ENCODE measurements around the gene LTBP4. TPM values are rescaled to one million over a fixed set of nuclear protein-coding genes. Genes with fewer than 3 reads are reported as not detected.
"Not testable (repeated sequence)": the region's sequence is repeated elsewhere in the genome, so short reads cannot be mapped to it uniquely, and the experiment has no call there.

The LTBP4 gene
- total RNA-seq, 2 experiments from 2014 or later: 178 to 182 TPM

DNA sequence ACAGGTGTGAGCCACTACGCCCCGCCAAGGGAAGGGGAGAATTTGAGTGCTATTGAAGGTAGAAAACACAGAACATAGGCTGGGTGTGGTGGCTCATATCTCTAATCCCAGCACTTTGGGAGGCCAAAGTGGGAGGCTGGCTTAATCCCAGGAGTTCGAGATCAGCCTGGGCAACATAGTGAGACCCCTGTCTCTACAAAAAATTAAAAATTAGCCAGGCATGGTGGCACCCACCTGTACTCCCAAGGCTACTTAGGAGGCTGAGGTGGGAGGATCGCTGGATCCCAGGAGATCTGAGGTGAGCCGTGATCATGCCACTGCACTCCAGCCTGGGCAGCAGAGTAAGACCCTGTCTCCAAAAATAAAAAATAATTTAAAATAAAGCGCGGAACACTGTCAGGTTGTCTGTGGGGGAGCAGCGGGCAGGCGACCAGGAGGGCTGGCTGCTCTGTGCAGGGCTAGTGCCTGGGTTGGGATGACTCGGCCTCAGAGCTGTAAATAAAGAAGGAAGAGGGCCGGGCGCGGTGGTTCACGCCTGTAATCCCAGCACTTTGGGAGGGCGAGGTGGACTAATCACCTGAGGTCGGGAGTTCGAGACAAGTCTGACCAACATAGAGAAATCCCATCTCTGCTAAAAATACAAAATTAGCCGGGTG is 41.0 kb downstream of the LTBP4 start:
- Mint-ChIP-seq H3K27ac (no peak overlapping the region), H3K27me3 (peaks cover 8% of the 10 kb centered on the region), H3K4me3 (no peak overlapping the region), H3K36me3 (no peaks in the 10 kb centered on the region), H3K9me3 (no peaks in the 10 kb centered on the region), H3K4me1 (ENCODE audit: low read depth) (no peaks in the 10 kb centered on the region)
- ChIA-PET POLR2A (no interaction called here), CTCF (interaction anchor here (0.9 kb wide), 1 partner anchor 7 kb away, joined by 4 read pairs; no protein-coding TSS in a partner anchor)
- intact Hi-C loops (cut with micrococcal nuclease): no loop called here
- no peak for DNase-seq

DNA sequence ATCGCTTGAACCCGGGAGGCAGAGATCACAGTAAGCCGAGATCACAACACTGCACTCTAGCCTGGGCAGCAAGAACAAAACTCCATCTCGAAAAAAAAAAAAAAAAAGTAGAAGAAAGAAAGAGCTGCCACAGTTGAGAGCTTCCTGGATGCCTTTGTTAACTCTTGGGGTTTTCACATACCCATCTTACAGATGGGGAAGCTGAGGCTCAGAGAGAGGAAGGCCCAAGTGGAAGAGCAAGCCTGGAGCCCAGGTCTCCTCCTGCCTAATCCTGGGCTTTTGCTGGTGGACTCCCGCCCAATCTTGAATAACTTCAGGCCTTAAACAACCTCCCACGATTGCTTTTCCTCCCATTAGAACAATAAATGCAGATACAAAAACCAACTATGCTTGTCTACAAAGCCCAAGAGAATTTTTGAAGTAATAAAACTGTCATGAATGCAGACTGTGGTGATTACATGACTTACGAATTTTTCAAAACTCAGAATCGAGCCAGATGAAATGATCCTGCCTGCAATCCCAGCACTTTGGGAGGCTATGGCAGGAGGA is 41.7 kb downstream of the LTBP4 start:
- Mint-ChIP-seq H3K27ac (no peak overlapping the region), H3K4me1 (ENCODE audit: low read depth) (no peaks in the 10 kb centered on the region), H3K9me3 (no peaks in the 10 kb centered on the region), H3K4me3 (no peak overlapping the region), H3K36me3 (no peaks in the 10 kb centered on the region), H3K27me3 (peaks cover 8% of the 10 kb centered on the region)
- intact Hi-C loops (cut with micrococcal nuclease): no loop called here
- ChIA-PET POLR2A (no interaction called here), CTCF (interaction anchor here (0.9 kb wide), 1 partner anchor 8 kb away, joined by 4 read pairs; no protein-coding TSS in a partner anchor)
- no peak for DNase-seq

DNA sequence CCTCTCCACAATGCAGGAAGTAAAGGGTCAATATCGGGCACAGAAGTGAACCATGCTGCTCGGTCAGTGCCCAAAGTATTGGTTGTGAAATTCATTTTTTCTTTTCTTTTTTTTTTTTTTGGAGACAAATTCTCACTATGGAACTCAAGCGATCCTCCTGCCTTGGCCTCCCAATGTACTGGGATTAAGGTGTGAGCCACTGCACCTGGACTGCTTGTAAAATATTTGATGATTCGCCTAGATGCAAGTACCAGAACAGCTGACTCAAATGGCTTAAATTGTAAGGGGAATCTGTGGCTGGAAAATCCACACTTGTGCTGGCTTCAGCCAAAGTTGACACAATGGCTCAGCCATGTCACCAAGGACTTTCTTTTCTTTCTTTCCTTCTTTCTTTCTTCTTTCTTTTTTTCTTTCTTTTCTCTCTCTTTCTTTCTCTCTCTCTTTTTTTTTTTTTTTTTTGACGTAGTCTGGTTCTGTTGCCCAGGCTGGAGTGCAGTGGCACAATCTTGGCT is 45.6 kb downstream of the LTBP4 start:
- POLR2A ChIA-PET: no interaction called here
- CTCF ChIA-PET: interaction anchor here (1.1 to 3.7 kb wide), 2 partner anchors 12 to 44 kb away, joined by 3 to 28 read pairs; no protein-coding TSS in a partner anchor
- H3K27me3 Mint-ChIP-seq: peaks cover 10% of the 10 kb centered on the region
- no peak for DNase-seq
- H3K4me1 Mint-ChIP-seq (ENCODE audit: low read depth): no peaks in the 10 kb centered on the region
- intact Hi-C loops (cut with micrococcal nuclease): no loop called here
- H3K27ac Mint-ChIP-seq: no peak overlapping the region
- no peak overlapping the region for H3K4me3 Mint-ChIP-seq
- H3K36me3 Mint-ChIP-seq: no peaks in the 10 kb centered on the region
- H3K9me3 Mint-ChIP-seq: no peaks in the 10 kb centered on the region

DNA sequence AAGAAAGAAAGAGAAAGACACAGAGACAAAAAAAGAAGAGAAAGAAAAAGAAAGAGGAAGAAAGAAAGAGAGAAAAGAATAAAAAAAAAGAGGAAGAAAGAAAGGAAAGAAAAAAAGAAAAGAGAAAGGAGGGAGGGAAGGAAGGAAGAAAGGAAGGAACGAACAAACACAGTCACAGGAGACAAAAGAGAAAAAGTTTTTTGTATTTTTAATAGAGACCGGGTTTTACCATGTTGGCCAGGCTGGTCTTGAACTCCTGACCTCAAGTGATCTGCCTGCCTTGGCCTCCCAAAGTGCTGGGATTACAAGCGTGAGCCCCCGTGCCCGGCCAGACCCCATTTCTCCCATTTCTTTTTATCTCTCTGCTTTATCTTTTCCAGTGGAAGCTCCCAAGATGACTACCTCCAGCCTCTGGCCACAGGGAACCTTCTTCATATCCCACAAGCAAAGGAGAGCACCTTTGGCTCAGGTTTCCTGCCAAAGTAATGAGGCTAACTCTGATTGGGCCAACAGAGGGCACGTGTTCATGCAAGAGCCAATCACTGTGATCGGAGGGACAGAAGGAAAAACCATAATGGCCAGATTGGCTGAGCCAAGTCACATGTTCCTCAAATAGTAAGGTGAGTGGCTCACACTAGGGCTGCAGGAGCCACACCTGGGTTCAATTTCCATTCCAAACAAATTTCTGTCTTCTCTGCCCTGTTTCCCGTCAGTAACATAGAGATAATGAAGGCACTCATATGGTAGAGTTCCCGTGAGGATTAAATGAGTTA is 48.9 kb downstream of the LTBP4 start:
- DNase-seq; intact Hi-C loops (cut with micrococcal nuclease): not testable (repeated sequence)

DNA sequence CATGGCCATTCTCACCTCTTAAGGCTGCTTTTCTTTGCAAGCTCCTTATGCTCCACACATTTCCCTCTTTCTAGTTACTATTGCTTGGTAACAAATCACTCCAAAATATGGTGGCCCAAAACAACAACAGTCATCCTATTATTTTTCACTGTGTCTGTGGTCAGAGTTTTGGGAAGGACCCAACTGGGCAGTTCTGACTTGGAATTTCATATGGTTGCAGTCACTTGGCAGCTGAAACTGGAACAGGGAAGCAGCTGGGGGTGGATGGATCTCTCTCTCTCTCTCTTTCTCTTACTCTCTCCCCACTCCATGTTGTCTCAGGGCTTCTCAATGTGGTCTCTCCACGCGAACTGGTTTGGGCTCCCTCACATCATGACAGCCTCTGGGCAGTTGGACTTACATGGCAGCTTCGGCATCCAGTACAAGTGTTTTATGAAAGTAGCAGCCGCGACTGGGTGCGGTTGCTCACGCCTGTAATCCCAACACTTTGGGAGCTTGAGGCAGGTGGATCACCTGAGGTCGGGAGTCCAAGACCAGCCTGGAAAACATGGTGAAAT is 49.7 kb downstream of the LTBP4 start:
- no peak overlapping the region for H3K27ac Mint-ChIP-seq
- intact Hi-C loops (cut with micrococcal nuclease): no loop called here
- H3K36me3 Mint-ChIP-seq: no peaks in the 10 kb centered on the region
- no peak for DNase-seq
- no peaks in the 10 kb centered on the region for H3K9me3 Mint-ChIP-seq
- ChIA-PET CTCF (interaction anchor here (2.9 kb wide), 1 partner anchor 16 kb away, joined by 15 read pairs; no protein-coding TSS in a partner anchor), POLR2A (no interaction called here)
- no peaks in the 10 kb centered on the region for H3K4me1 Mint-ChIP-seq (ENCODE audit: low read depth)
- no peak overlapping the region for H3K4me3 Mint-ChIP-seq
- H3K27me3 Mint-ChIP-seq: peaks cover 8% of the 10 kb centered on the region

More for the DNA sequence above, 48.9 kb downstream of the LTBP4 start:
- H3K9me3 Mint-ChIP-seq; POLR2A ChIA-PET; H3K4me1 Mint-ChIP-seq (ENCODE audit: low read depth); H3K4me3 Mint-ChIP-seq; H3K36me3 Mint-ChIP-seq; H3K27ac Mint-ChIP-seq: not testable (repeated sequence)
- CTCF ChIA-PET: interaction anchor here (2.9 kb wide), 1 partner anchor 15 kb away, joined by 15 read pairs; no protein-coding TSS in a partner anchor
- peaks cover 10% of the 10 kb centered on the region for H3K27me3 Mint-ChIP-seq

DNA sequence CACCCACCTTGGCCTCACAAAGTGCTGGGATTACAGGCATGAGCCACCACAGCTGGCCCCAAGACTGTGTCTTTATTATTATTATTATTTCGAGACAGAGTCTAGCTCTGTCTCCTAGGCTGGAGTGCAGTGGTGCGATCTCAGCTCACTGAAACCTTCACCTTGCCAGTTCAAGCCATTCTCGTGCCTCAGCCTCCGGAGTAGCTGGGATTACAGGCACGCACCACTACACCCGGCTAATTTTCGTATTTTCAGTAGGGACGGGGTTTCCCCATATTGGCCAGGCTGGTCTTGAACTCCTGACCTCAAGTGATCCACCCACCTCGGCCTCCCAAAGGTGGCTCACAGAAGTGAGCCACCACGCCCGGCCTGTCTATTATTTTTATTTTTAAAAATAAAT is 51.1 kb downstream of the LTBP4 start:
- H3K36me3 Mint-ChIP-seq; H3K4me1 Mint-ChIP-seq (ENCODE audit: low read depth); POLR2A ChIA-PET; intact Hi-C loops (cut with micrococcal nuclease); H3K27me3 Mint-ChIP-seq; H3K4me3 Mint-ChIP-seq; H3K9me3 Mint-ChIP-seq; H3K27ac Mint-ChIP-seq; DNase-seq: not testable (repeated sequence)
- CTCF ChIA-PET: interaction anchor here (2.9 kb wide), 1 partner anchor 17 kb away, joined by 15 read pairs; no protein-coding TSS in a partner anchor

DNA sequence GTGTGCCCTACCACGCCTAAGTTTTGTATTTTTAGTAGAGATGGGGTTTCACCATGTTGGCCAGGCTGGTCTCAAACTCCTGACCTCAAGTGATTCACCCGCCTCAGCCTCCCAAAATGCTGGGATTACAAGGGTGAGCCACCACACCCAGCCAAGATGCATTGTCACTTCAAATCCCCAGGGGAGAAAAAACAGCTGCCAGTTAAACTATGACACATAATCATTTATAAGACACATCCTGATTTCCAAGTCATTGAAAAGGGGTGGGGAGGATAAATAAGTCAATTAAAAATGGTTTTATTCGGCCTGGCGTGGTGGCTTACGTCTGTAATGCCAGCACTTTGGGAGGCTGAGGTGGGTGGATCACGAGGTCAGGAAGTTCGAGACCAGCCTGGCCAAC is 54.5 kb downstream of the LTBP4 start:
- H3K36me3 Mint-ChIP-seq; H3K9me3 Mint-ChIP-seq; H3K27me3 Mint-ChIP-seq; H3K4me3 Mint-ChIP-seq; intact Hi-C loops (cut with micrococcal nuclease); CTCF ChIA-PET; DNase-seq; POLR2A ChIA-PET; H3K4me1 Mint-ChIP-seq (ENCODE audit: low read depth); H3K27ac Mint-ChIP-seq: not testable (repeated sequence)

DNA sequence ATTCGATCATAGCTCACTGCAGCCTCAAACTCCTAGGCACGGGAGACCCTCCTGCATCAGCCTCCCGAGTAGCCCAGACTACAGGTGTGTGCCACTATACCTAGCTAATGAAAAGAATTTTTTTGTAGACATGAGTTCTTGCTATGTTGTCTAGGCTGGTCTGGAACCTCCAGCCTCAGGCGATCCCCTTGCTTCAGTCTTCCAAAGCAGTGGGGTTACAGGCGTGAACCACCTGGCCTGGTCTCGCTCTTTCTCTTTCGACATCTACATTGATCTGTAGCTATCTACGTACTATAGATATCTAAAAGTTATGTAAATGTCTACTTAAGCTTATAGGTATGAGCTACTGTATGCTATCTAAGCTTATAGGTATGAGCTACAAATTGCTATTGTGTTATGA is 56.9 kb downstream of the LTBP4 start:
- ChIA-PET CTCF (interaction anchor here (1.0 to 1.8 kb wide), 2 partner anchors 23 to 149 kb away, joined by 3 to 10 read pairs; no protein-coding TSS in a partner anchor), POLR2A (no interaction called here)
- intact Hi-C loops (cut with micrococcal nuclease): no loop called here
- Mint-ChIP-seq H3K4me3 (no peak overlapping the region), H3K27me3 (no peaks in the 10 kb centered on the region), H3K4me1 (ENCODE audit: low read depth) (peaks cover 2% of the 10 kb centered on the region), H3K36me3 (no peaks in the 10 kb centered on the region), H3K9me3 (no peaks in the 10 kb centered on the region), H3K27ac (no peak overlapping the region)
- no peak for DNase-seq

DNA sequence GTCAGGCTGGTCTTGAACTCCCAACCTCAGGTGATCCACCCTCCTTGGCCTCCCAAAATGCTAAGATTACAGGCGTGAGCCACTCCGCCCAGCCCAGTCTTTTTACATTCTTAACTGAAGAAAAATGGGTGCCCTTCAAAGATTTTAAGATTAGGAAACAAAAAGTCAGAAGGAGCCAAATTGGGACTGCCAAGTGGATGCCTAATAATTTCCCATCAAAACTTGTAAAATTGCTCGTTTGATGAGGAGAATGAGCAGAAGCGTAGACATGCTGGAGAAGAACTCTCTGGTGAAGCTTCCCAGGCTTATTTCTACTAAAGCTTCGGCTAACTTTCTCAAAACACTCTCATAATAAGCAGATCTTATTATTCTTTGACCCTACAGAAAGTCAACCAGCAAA is 57.9 kb downstream of the LTBP4 start:
- DNase-seq: no peak
- no peak overlapping the region for H3K27ac Mint-ChIP-seq
- POLR2A ChIA-PET: no interaction called here
- H3K36me3 Mint-ChIP-seq: no peaks in the 10 kb centered on the region
- H3K27me3 Mint-ChIP-seq: no peaks in the 10 kb centered on the region
- no peak overlapping the region for H3K4me3 Mint-ChIP-seq
- CTCF ChIA-PET: interaction anchor here (1.4 to 2.8 kb wide), 2 partner anchors 24 to 485 kb away, joined by 3 to 7 read pairs; no protein-coding TSS in a partner anchor
- H3K9me3 Mint-ChIP-seq: no peaks in the 10 kb centered on the region
- intact Hi-C loops (cut with micrococcal nuclease): no loop called here
- H3K4me1 Mint-ChIP-seq (ENCODE audit: low read depth): peaks cover 13% of the 10 kb centered on the region

DNA sequence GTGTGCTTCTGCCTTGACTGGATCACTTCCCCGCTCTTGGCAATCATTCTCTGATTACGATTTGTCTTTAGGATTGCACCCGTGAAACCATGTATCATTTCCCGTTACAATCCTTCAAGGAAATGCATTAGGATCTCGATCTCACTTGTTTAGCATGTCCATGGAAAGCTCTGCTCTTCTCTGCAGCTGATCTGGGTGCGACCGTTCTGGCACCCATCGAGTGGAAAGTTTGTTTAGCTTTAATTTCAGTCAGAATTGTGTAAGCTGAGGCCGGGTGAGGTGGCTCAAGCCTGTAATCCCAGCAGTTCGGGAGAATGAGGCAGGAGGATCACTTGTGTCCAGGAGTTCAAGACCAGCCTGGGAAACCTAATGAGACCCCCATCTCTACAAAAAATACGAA is 58.4 kb downstream of the LTBP4 start:
- H3K36me3 Mint-ChIP-seq: no peaks in the 10 kb centered on the region
- H3K27ac Mint-ChIP-seq: no peak overlapping the region
- H3K27me3 Mint-ChIP-seq: no peaks in the 10 kb centered on the region
- intact Hi-C loops (cut with micrococcal nuclease): no loop called here
- H3K4me3 Mint-ChIP-seq: no peak overlapping the region
- DNase-seq: no peak
- ChIA-PET POLR2A (no interaction called here), CTCF (interaction anchor here (1.4 to 2.8 kb wide), 2 partner anchors 25 to 485 kb away, joined by 3 to 7 read pairs; no protein-coding TSS in a partner anchor)
- peaks cover 14% of the 10 kb centered on the region for H3K4me1 Mint-ChIP-seq (ENCODE audit: low read depth)
- H3K9me3 Mint-ChIP-seq: no peaks in the 10 kb centered on the region

DNA sequence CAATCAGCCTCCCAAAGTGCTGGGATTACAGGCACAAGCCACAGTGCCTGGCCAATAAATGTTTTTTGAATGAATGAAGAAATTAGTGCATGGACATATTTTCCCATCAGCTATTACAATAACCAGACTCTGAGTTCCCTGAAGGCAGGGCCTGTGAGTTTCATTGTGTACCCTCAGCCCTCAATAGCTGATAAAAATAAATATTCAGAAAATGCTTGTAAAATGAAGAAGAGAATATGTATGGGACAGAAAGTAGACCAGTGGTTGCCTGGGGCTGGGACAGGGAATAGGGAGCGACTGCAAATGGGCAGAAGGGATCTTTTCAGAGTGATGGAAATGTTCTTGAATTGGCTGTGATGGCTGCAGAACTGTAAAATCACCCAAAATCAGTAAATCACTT is 60.4 kb downstream of the LTBP4 start:
- peaks cover 24% of the 10 kb centered on the region for H3K4me1 Mint-ChIP-seq (ENCODE audit: low read depth)
- H3K9me3 Mint-ChIP-seq: no peaks in the 10 kb centered on the region
- H3K27me3 Mint-ChIP-seq: no peaks in the 10 kb centered on the region
- no peak for DNase-seq
- intact Hi-C loops (cut with micrococcal nuclease): loop anchor here (1.0 to 2.0 kb wide), 4 partner anchors 89 to 483 kb away; partner anchors contain the start of genes ACTMAP and SNRPA
- no peak overlapping the region for H3K27ac Mint-ChIP-seq
- H3K4me3 Mint-ChIP-seq: no peak overlapping the region
- ChIA-PET POLR2A (no interaction called here), CTCF (interaction anchor here (1.7 to 3.9 kb wide), 6 partner anchors 57 to 483 kb away, joined by 3 to 68 read pairs (median 14); no protein-coding TSS in a partner anchor)
- no peaks in the 10 kb centered on the region for H3K36me3 Mint-ChIP-seq

Measured in activated CD4-positive, alpha-beta memory T cell treated with anti-CD3 and anti-CD28 coated beads for 36 hours (primary cell).